ENCODE measurements around the gene TRIM62.

GRCh38 chr1:33157131-33157530, 24.7 kb downstream of the TRIM62 start:
- no peak for TF ChIP-seq CTCF (IDR thresholded peaks at IDR 0.05)
- no peak for TF ChIP-seq POLR2A (IDR thresholded peaks at IDR 0.05)

All from Peyer's patch (tissue), 4 donors.